GM19455 (cell line): ENCODE data around the gene PARVA.

Source experiments
- ATAC-seq: cut with Tn5 transposase; IDR thresholded peaks from one replicate; pipeline ENCODE4 v1.9.1; 2021; ENCODE audit not compliant: unreplicated experiment

PARVA gene

GRCh38 chr11:12456651-12457579, 79.5 kb downstream of the PARVA start:
- no peak for ATAC-seq

DNA sequence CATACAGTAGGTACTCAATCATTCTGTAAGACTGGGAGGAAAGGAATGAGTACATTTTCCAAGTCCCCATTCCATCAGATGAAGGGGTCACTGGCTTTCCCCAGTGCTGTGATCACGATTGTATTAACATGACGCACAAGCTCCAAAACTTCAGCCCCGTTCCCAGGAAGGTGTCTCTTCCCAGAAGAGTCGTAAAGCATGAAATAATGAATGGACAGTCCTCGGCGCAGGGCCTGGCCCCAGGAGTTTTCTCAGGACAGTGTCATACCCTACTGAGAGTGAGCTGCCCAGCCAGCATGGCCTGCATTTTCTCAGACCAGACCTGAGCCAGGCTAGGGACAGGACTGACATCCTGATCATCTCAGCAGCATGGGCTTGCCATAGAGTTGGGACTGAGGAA, 80.7 kb downstream of the PARVA start:
- no peak for ATAC-seq

DNA sequence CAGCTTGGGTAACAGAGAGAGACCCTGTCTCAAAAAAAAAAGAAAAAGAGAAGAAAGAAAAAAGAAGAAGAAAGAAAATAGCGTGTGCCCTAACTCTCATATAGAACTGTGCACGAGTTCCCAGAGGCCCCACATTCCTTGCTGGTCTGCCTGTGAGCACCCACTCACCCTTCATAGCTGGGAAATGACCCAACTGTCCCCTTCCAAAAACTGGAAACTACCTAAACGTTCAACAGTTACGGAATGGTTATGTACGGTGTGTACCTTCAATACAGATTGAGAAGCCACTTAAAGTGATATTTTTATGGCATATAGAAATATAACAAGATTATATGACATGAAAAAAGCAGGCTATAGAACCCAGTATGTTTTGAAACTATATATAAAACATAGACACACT, 82.0 kb downstream of the PARVA start:
- no peak for ATAC-seq

DNA sequence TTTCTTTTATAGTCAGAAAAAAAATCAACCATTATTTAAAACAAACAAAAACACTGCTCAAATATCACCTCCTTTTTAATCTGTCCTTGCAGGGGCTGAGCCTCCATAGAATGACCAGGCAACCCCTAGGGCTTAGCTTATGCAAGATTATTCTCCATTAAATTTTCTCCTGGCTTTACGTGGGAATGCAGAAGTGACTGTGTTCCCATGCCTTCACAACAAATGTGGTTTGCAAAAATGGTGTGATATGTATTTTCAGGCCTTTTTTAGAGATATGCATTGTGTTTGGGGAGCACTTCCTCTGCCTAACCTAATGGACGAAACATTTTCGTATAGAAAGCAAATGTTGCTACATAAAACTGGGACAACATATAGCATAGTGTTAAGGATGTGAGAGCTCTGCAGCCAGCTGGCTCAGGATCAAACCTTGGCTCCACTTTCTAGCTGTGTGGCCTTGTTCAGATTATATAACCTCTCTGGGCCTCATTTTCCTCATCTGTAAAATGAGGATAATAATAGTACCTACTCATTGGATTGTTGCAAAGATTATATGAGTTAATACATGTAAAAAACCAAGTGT, 82.6 kb downstream of the PARVA start:
- no peak for ATAC-seq

DNA sequence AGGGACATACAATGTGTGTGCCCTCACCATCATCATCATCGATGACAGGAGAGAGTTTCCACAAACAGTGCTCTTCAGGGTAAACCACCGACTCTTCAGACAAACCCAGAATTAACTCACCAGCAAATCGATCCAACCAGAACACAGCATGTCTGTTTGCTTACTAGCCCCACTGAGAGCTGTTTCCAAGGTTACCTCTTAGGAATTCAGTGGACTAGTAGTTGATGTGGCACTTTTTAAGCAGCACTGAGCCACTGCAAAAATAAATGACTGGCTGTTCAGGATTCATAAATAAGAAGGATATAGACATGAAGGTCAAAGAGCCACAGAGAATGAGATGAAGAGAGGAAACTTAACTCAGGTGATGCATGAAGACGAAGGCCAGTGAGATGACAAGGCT, 83.1 kb downstream of the PARVA start:
- no peak for ATAC-seq

- ATAC-seq: no peak
Observed at GRCh38 chr11:12461516-12461915, 84.1 kb downstream of the PARVA start.

- no peak for ATAC-seq
Observed at GRCh38 chr11:12464303-12464702, 86.9 kb downstream of the PARVA start.

- no peak for ATAC-seq
Observed at GRCh38 chr11:12465332-12465731, 88.0 kb downstream of the PARVA start.

- no peak for ATAC-seq
Observed at GRCh38 chr11:12467610-12468009, 90.2 kb downstream of the PARVA start.

GRCh38 chr11:12469451-12469850, 92.1 kb downstream of the PARVA start:
- ATAC-seq: no peak

GRCh38 chr11:12470236-12470635, 92.9 kb downstream of the PARVA start:
- no peak for ATAC-seq

GRCh38 chr11:12472401-12473005, 95.1 kb downstream of the PARVA start:
- no peak for ATAC-seq

GRCh38 chr11:12473381-12473780, 96.0 kb downstream of the PARVA start:
- ATAC-seq: no peak

- no peak for ATAC-seq
Observed at GRCh38 chr11:12474871-12475270, 97.5 kb downstream of the PARVA start.

DNA sequence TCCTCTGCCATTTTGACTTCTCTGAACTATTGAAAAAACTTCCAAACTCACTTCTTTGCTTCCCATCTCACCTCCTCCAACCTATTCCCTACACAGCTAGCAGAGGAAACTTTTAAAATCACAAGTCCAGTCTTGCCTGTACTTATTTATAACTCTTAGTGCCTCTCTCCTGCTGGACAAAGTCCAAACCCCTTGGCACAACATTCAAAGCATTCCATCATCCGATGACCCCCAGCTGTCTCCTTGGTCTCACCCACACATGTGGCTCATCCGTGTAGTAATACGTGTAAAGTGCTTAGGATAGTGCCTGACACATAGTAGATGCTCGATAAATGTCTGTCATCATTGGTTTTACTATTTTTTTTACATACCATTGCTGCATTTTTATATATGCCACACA, 101.4 kb downstream of the PARVA start:
- ATAC-seq: no peak

- no peak for ATAC-seq
Observed at GRCh38 chr11:12480401-12480800, 103.0 kb downstream of the PARVA start.

- no peak for ATAC-seq
Observed at GRCh38 chr11:12482839-12483238, 105.5 kb downstream of the PARVA start.

DNA sequence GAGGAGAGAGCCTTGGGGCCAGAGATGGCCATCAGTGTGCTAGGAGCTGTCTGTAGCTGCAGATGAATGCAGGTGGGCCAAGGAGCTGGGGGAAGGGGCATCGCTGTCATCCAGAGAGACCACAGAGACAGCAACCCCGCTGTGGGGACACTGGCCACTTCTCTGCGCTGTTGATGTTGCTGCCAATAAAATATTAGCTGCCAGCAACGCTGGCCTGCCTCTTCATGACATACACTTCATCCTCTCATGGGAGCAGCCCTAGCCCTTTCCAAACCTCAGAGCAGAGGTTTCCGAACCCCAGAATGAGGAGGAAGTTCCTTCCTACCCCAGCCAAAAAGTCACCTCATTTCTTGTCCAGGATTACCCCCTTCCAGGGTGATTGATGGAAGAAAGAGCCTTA, 106.2 kb downstream of the PARVA start:
- no peak for ATAC-seq

- ATAC-seq: no peak
Observed at GRCh38 chr11:12485328-12485727, 108.0 kb downstream of the PARVA start.

GRCh38 chr11:12489246-12489772, 111.9 kb downstream of the PARVA start:
- ATAC-seq: no peak

- no peak for ATAC-seq
Observed at GRCh38 chr11:12494699-12495098, 117.3 kb downstream of the PARVA start.
